NB4 (cell line): ENCODE measurements around the gene RNU6-9.

Experiments
- POLR2A ChIP-seq: IDR thresholded peaks from 2 replicates; pipeline ENCODE4 v1.6.1; 2011; ENCODE audit warnings: mild to moderate bottlenecking; ENCODE audit not compliant: insufficient read length; ENCODE audit errors: extremely low read depth
- TF ChIP-seq, protein P1 (sequence below): IDR thresholded peaks from one replicate; pipeline ENCODE4 v1.5.1; 2012; ENCODE audit warnings: low read depth, low read length

DNA sequence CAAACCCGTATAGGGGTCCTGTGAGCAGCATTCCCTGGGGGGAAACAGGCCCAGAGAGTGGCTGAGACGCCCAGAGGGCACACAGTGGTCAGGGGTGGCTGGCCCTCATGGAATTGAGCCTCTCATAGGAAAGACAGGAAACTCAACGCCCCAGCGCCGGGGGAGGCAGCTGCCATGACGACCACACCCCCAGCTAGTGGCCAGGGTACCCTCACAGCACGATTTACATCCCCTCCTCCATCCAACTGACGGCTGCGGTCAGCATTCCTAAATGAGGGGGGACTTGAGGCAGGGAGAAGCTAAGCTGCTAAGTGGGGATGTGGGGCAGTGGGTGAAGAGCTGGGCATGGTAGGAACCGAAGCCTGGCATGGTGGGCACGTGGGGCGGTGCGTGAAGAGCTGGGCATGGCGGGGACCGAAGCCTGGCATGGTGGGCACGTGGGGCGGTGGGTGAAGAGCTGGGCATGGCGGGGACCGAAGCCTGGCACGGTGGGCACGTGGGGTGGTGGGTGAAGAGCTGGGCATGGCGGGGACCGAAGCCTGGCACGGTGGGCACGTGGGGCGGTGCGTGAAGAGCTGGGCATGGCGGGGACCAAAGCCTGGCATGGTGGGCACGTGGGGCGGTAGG lies 10.3 kb upstream of the RNU6-9 start:
- TF ChIP-seq, protein P1, sequence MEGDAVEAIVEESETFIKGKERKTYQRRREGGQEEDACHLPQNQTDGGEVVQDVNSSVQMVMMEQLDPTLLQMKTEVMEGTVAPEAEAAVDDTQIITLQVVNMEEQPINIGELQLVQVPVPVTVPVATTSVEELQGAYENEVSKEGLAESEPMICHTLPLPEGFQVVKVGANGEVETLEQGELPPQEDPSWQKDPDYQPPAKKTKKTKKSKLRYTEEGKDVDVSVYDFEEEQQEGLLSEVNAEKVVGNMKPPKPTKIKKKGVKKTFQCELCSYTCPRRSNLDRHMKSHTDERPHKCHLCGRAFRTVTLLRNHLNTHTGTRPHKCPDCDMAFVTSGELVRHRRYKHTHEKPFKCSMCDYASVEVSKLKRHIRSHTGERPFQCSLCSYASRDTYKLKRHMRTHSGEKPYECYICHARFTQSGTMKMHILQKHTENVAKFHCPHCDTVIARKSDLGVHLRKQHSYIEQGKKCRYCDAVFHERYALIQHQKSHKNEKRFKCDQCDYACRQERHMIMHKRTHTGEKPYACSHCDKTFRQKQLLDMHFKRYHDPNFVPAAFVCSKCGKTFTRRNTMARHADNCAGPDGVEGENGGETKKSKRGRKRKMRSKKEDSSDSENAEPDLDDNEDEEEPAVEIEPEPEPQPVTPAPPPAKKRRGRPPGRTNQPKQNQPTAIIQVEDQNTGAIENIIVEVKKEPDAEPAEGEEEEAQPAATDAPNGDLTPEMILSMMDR: no peak
- no peak for TF ChIP-seq POLR2A
